Stimulated activated CD4-positive, alpha-beta T cell treated with anti-CD3 and anti-CD28 coated beads, Interleukin-12 subunit alpha, Interleukin-12 subunit beta, amount 100 ng/mL, for 48 hours (primary cell): ENCODE measurements around the gene MEF2A.
"Not testable (repeated sequence)": the region's sequence is repeated elsewhere in the genome, so short reads cannot be mapped to it uniquely, and the experiment has no call there.

Experiments
- DNase-seq, 3 donors: peaks; one replicate each; pipeline ENCODE4 v3.0.0-alpha.2; 2020; ENCODE audit warnings: low read depth in 2 of 3, low spot score in 1 of 3

MEF2A gene

DNA sequence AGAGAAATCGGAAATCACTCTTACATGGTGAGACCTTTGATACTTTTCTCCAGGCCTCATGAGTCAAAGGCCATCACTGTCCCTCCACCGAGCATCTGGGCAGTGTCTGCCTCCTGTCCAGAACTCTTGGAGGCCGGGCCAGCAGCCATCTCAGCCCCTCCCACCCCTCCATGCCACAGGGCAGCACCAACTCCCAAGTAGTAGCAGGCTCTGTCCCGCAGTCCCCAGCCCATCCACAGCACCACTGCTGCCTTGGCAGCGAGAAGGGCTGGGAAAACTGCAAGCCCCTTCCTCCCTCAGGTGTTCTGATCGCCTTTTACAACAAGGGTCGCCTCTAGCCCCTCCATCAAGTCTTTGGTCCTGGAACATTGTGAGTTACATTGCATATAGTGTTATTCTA is 161.9 kb downstream of the MEF2A start:
- no peak for DNase-seq

DNA sequence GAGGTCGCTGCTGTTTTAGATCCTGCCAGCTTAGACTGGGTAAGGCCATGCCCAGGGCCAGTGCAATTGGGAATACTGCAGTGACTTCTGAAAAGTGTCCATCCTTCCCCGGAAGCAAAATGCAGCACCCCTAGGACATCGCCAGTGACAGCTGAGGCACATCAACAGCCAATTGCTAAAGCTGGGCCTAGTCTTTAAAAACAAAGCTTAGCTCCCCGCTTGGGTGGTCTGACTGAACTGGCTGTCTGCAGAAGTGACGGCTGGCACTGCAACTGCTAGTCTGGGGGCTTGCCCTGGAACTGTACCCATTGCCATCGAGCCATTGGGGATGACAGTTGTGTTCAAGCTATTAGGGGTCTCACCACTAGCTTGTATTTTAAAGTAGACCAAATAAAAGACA is 163.1 kb downstream of the MEF2A start:
- no peak for DNase-seq

- DNase-seq, result no peak
These were observed 163.5 kb downstream of the MEF2A start for GRCh38 chr15:99729327-99729726.

DNA sequence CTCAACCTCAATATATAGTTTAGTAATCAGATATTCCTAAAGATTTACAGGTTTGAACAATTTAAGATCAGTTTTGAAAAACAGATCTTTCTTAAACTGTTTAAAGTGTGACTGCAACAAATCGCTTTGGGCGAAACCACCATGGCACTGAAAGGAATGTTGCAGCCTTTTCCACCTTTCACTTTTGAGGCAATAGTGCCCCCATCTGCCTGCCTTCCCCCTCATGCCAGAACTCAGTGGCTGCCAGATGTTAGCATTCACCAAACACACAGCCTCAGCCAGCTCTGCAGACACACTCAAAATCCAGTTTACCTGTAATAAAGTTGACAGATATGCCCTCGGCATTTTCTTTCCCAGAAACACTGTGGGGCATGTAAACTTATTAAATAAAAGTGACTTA is 164.1 kb downstream of the MEF2A start:
- DNase-seq, result no peak

GRCh38 chr15:99731336-99732123 is 165.7 kb downstream of the MEF2A start:
- no peak for DNase-seq

DNA sequence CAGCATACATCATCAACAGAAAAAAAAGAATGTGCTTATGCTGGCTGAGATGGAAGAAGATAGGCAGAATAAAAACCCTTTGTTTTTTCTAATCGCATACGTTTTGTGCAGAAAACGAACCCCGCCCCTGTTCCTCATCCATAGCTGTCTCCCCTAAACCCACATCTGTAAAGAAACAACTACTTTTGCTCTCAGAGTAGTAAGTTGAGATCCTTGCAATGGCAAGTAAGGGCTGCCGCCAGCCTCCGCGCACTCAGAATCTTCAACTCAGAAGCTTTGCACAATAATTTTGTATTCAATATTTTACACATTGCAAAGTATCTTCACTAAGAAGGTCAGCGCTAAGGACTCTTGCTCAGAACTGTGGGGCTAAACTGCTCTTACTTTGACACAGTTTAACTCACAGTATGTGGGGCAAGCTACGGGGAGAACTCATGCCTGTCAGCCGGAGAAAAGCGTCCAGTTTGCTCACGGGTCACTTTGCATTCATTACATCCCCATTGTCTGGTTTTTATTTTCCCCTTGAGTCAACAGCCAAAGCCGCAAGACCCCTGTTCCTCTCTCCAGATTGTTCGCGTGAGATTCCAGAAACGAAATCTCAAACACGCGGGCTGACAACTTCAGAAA is 166.5 kb downstream of the MEF2A start:
- no peak for DNase-seq

GRCh38 chr15:99732751-99733267 is 167.0 kb downstream of the MEF2A start:
- DNase-seq, result peak in 1 of 3 donors; percentile 19

DNA sequence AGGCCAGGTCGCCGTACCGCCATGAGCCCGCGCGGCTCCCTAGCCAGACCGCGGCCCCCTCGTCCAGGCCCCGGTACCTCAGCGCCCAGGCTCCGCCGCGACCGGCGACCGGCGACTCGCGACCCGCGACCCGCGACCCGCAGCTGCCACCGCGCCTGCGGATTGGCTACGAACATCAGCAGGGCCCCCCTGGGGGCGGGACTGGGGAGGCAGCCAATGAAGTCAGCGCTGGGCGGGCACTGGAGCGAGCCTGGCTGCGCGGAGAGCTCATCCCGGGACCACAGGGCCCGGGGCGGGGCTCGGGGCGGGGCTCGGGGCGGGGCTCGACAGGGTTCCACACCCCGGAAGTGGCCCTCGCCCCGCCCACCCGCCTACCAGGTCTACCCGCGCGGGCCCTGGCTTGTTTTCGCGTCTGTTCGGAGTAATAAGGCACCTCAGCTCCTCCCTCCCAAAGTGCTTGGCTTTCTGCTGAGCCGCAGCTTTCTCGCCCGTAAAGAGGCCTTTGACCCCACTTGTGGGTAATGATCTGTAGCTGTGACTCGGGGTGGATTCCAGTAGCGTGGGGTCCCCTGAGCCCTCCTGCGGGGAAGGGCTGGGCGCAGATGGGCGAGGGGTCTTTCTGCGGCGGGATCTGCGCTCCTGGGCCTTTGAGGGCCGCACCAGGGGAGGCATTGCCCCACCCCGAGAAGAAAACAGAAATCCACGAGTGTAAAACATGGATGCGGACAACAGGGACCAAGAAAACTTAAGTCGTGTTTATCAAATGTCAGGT is 167.7 kb downstream of the MEF2A start, which contains the start of gene LYSMD4:
Gene LYSMD4 (minus strand): TSS at position 170 of the 772 bp plus-strand sequence. CDS start 1,438 bp downstream, outside the sequence.
- peak; percentile 96 to 99 (median 97) for DNase-seq

DNA sequence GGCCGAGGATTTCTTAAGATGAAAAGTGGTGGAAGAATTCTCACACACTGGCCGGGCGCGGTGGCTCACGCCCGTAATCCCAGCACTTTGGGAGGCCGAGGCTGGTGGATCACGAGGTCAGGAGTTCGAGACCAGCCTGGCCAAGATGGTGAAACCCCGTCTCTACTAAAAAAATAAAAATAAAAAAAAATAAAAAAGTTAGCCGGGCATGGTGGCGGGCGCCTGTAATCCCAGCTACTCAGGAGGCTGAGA is 168.2 kb downstream of the MEF2A start:
- DNase-seq, result not testable (repeated sequence)

GRCh38 chr15:99734575-99734974 is 168.8 kb downstream of the MEF2A start:
- DNase-seq, result no peak

DNA sequence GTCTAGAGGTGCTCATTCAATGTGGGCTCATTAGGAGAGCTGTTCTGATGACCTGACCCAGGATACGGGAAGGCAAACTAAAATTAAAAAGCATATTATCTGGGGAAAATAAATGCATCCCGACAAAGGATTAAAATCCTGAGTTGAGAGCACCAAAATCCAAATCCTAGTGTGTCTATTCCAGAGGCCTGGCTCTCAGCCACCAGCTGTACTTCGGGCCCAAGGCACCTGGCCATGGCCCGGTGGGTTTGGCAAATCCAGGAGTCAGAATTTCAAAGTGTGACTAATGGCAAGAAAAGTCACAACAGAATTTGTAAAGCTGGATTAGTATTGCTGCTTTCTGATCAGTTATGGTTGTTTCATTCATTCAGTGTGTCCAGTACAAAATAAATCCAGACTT is 170.1 kb downstream of the MEF2A start:
- no peak for DNase-seq

DNA sequence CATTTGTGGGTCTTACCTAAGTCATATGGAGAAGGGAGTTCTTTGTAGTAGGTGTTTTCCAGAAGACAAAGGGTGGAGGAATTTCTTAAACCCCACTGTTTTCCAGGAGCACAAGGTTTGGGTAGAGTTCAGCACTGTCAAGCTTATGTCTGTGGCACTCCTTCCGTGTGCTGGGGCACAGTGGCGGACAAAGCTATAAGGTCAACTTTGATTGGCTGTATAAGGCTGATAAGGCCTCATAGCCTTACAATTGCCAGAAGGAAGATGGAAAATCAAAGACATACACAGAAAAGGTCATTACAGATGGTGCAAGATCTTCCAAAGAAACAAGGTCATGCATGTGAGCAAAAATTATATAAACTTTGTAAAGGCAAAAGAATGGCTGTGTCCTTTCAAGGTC is 170.9 kb downstream of the MEF2A start:
- DNase-seq, result no peak

DNA sequence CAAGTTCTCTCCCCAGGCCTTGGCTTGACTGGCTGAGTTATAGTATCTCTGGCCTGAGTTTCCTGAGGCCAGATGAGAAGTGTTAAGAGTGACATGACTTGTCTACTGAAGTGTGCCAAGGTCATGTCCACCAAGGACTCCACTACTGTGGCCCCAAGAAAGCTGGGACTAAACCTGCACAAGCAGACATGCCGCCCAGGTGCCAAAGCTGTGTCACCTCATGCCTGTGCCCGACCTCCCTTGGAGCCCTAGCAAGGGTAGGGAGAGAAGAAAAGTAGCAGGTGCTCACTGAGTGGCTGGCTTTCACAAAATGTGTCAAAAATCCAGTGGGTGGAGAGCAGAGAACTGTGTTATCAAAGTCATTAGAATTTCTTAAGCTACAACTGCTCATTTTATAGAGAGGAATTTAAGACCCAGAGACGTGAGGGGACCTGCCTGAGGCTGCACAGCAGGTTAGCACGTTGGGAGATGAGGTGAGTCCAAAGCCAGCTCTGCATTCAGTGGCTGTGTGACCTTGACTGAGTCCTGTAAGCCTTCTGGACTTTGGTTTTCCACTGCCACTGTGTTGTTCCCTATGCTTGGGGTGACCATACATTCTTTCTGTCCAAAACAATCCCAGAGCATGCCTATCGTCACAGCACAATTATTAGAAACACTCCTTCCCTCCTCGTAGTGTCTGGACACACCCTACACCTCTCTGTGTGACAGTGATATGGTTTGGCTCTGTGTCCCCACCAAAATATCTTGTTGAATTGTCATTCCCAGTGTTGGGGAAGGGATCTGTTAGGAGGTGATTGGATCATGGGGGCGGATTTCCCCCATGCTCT is 172.4 kb downstream of the MEF2A start:
- DNase-seq, result no peak

DNA sequence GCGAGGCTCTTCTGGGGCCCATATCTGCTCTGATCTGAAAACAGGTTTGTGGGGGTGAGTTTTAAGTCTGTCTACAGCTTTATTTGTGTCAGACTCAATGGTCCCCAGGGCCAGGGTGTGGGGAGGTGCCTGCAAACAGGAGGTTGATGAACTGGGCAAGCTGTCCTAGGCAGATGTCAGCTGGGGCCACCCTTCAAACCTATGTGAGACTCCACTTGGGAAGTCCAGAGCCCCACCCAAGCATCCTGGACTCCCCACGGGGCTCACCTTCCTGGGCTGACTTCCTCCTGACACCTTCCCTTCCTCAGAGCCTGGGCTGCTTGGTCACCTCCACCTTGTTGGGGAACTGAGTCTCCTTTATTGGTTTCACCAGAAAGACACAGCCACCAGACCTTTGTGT is 176.1 kb downstream of the MEF2A start:
- no peak for DNase-seq

- no peak for DNase-seq
These were observed 178.4 kb downstream of the MEF2A start for GRCh38 chr15:99744142-99744541.

- DNase-seq, result no peak
These were observed 179.7 kb downstream of the MEF2A start for GRCh38 chr15:99745370-99746086.

GRCh38 chr15:99749386-99749785 is 183.6 kb downstream of the MEF2A start:
- no peak for DNase-seq

GRCh38 chr15:99750326-99750725 is 184.5 kb downstream of the MEF2A start:
- DNase-seq, result not testable (repeated sequence)

DNA sequence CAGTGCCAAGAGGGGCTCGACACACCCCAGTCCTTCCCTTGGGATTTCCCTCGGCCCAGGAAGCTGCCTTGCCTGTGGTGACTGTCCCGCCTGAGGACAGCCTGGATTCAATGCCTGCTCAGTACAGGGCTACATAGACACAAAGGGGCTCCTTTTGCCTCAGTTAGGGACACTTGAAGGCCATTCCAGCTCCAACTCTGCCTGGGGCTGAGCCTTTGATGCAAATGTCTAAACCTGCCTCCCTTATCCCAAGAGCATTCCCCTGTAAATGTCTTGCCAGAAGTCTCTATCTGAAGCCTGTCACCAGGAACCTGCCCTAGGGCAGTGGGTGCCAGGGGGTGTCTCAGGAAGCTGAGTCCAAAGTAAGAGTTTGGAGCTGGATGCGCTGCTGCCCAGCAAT is 186.8 kb downstream of the MEF2A start:
- no peak for DNase-seq

DNA sequence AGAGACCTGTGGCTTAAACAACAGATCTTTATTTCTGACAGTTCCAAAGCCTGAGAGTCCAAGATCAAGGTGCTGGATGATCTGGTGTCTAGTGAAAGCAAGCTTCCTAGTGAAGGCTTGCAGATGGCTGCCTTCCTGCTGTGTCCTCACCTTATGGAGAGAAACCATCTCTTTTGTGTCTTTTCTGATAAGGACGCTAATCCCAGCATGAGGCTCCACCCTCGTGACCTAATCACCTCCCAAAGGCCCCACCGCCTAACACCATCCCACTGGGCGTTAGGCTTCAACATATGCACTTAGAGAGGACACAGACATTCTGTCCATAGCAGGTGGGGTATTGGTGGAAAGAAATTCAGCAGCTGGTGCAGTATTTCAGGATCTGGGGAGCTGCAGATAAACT is 187.3 kb downstream of the MEF2A start:
- no peak for DNase-seq
